Stimulated activated naive CD4-positive, alpha-beta T cell treated with Interleukin-2 at 50 U/mL for 16 hours (primary cell): ENCODE measurements around the gene SLC22A8.
"Not testable (repeated sequence)": the region's sequence is repeated elsewhere in the genome, so short reads cannot be mapped to it uniquely, and the experiment has no call there.

ENCODE experiments used
- DNase-seq: peaks from one replicate; lab custom pipeline; 2025; lab: John Stamatoyannopoulos, UW

SLC22A8 gene

DNA sequence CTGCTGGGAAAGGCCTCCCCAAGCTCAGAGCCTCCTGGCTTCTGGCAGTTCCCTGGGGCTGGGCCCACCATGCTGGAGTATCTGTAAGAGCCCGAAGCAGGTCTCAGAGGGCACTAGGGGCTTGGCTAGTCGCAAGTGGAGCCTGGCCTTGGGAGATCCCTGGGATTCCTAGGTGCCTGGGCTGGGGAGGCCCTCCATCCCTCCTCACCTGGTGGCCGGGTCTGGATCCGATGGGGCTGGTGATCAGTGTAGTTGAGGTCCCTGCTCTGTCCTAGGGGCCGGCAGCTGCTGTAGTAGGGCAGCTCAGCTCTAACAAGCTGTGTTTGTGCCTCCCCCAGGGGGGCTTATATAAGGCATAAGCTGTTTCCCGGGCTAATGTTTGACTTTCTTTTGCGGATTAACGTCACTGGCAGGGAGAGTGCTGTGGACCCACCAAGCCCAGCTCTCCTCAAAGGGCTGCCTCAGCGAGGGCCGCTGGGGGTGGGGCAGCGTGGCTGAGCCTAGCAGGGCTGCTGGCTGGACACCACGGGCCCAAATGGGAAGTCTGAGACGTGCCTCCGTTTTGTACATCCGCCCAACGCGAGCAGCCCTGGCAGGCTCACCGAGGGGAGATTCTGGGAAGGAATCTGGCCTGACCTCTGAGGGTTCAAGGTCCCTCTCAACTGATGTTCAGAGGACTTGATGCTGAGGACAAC is at the start of gene SLC22A8:
TSS of gene SLC22A8 (minus strand) at position 321 of the 695 bp plus-strand sequence. CDS start 883 bp downstream, outside the sequence.
- DNase-seq = no peak

DNA sequence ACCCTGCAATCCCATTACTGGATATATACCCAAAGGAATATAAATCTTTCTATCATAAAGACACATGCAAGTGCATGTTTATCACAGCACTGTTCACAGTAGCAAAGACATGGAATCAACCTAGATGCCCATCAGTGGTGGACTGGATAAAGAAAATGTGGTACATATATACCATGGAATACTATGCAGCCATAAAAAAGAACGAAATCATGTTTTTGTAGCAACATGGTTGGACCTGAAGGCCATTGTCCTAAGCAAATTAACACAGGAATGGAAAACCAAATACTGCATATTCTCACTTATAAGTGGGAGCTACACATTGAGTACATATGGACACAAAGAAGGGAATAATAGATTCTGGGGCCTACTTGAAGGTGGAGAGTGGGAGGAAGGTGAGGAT is 30.6 kb upstream of the SLC22A8 start:
- DNase-seq = not testable (repeated sequence)

- no peak for DNase-seq
These were observed 27.0 kb upstream of the SLC22A8 start for GRCh38 chr11:63042596-63042995.

- DNase-seq = no peak
These were observed 16.8 kb upstream of the SLC22A8 start for GRCh38 chr11:63032457-63032856.

DNA sequence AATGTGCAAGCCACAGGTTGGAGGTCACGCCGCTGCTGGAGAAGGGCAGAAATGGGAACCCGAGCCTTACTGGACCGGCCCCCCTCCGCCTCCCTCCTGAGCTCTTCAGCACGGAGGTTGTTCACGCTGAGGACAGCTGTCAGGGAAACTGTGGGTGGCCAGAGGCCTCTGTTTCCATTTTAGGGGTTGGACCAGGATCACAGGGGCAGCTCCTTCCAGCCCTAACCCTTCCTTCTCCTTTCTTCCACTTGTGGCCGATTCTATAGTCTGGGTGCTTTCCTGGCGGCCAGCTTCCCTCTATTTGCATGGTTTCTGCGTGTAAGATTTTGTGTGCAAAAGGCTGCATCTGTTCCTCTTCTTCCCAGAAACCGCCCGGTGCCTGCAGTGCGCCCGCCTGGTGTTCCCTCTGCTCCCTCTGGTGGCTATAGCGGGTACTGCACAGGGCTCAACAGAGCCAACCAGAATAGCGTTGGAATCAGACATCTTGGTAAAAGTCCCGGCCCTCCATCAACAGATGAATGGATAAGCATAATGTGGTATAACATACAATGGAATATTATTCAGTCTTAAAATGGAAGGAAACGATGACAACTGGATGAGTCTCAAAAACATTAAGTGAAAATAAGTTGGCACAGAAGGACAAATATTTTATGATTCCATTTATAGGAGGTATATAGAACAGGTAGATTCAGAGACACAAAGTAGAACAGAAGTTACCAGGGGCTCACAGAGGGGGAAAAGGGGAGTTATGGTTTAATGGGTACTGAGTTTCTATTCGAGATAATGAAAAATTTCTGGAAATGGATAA is 8.4 kb upstream of the SLC22A8 start:
- DNase-seq = peak; percentile 75

- DNase-seq = no peak
These were observed 7.7 kb upstream of the SLC22A8 start for GRCh38 chr11:63023222-63023814.

DNA sequence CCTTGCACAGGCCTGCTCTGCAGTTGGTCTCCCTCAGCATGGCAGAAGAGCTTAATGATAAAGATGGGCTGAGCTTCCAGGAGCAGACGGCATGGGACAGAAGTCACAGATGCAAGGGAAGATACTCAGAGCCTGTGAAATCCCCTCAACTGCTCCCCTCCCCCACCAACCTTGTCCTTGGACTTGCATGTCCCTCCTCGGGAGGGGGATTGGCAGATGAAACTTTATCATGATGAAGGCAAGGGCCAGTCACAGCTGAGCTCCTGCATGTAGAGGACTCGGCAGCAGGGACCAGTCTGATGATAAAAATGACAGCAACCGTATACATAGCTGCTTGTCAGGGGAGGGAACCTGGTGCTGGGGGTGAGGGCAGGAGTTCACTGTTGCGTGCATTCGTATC is 6.8 kb upstream of the SLC22A8 start:
- no peak for DNase-seq

- no peak for DNase-seq
These were observed 5.1 kb upstream of the SLC22A8 start for GRCh38 chr11:63020671-63021291.

DNA sequence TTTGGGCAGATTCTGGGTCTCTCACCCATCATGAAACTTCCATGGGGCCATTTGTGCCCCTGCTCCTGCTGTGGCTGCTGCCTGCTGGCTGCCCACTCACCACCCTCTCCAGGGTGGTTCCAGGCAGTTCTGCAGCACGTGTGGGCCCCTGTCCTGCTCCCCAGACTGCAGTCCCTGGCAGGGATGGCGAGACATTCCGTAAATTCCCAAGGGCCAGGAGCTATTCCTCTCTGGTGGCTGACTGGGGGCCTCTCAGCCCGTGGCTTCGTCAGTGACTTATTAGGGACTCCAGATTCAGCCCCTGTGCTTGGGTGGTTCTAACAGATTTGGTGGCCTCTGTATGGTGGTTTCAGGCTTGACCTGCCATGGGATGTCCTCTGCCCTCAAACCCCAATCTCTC is 3.9 kb upstream of the SLC22A8 start:
- DNase-seq = no peak

DNA sequence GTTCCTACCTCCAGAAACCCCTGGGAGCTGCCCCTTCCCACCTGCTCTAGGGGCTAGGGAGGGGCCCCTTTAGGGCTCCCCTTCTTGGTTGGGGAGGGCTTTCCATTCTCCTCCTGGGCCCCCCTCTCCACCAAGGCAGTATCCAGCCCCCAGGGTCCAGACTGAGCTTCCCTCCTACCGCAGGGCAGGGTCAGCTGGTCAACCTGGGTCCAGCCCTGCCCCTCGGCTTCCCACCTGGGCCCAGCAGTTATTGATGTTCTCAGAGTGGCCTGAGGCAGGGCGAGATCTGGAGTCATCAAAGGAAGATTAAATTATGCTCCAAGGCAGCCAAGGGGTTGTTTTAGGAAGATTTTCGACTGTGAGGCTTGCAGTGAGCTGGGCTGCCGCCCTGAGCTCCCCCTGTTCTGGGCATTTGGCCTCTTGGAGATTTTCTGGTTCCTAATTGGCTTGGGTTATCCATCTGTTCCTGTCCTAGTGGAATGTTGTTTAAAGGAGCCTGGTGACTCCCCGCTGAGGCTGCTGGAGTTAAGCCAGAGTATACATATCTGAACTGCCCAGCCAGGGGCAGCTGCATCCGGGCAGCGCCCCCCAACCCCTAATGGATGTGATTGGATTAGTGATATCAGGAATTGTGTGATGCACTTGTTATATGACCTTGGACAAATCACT is 1.8 kb upstream of the SLC22A8 start:
- no peak for DNase-seq

DNA sequence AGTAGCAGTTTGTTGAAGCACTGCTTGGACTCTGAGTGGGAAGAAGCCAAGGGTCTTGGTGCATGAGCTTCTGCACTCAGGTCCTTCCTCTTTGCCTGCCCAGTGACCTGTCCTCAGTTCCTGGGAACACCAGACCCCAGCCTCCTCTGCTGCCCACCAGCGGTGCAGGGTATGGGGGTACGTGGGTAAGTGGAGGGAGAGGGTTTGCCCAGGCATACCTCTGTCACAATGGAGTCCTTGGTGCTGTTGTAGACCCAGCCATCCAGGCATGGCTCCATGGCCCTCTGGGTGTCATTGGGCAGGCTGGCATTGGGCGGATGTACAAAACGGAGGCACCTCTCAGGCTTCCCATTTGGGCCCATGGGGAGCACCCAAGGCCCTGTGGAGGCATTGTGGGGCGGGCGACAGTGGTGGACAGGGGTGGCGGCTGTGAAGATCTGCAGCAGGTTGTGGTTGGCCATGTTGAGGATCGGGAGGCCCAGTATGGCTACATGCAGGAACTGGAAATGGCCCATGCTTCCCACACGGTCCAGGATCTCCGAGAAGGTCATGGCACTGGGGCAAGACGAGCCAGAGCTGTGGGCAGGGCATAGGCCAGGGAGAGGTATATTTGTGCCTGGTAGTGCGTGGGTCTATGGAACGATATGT is 1.1 kb downstream of the SLC22A8 start:
- DNase-seq = no peak

DNA sequence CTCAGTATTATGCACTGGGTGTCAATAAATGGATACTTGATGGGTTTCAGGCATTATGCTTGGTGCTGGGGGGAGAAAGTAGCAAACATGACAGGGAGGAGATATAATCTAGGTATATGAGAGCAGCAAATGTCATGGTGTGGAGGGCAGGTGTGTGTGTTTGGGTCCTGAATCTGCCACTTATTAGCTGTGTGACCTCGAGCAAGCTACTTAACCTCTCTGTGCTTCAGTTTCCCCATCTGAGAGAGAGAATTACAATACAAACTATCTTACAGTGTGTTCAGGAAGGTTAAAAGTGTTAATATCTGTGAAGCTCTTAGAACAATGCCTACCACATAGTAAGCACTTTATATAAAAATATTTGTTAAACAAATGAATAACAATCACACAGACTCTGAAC is 2.8 kb downstream of the SLC22A8 start:
- DNase-seq = no peak

DNA sequence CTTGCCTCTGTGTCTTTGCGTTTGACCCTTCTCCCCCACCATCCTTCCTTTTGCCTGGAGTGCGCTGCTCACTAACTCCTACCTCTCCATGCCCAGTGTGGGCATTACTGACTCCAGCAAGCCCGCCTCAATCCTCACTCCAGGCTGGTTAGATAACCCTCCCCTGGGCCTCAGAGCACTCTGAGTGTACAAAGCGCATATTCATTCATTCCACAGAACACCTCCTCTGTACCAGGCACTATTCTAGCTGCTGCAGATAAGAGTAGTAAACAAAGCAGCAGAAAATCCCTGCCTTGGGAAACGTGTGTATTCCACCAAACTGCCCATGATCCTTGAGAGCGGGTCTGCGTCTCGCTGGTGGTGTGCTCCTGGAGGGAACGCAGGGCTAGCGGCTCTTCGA is 3.2 kb downstream of the SLC22A8 start:
- no peak for DNase-seq

- no peak for DNase-seq
These were observed 4.7 kb downstream of the SLC22A8 start for GRCh38 chr11:63010934-63011439.

DNA sequence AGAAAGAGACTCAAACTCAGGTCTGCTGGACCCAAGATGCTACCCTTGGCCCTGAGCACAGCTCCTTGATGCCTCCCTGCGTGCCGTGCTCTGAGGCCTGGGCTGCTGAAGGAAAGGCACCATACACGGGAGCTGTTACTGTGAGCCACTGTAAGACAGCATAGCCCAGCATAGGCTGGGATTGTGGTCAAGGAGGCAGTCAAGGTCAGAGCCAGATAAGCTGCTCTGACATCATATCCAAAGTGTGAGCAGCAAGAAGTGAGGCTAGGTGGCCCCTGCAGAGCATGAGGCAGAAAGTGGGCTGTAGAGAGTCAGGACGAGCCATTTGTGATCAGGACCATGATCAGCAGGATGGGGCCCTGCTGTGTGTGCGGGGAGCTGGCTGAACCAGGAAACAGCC is 7.7 kb downstream of the SLC22A8 start:
- DNase-seq = no peak

- no peak for DNase-seq
These were observed 14.2 kb downstream of the SLC22A8 start for GRCh38 chr11:63001456-63001855.

DNA sequence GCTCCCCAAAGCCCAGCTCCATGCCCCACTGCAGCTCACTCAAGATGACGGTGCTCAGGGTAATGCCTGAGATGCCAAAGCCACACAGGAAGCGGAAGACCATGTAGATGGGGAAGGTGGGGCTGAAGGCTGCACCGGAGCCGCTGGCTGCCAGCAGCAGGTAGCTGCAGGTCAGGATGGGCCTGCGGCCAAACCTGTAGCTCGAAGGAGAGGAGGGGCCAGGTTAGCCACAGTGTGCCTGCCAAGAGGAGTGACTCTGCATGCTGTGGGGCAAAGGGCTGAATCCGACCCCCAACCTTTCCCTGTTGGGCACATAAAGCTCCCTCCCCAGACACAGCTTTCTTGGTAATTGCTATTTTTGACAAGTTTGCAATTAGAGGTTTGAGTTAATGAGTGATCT is 16.0 kb downstream of the SLC22A8 start:
- no peak for DNase-seq

GRCh38 chr11:62999156-62999555 is 16.5 kb downstream of the SLC22A8 start:
- DNase-seq = no peak

GRCh38 chr11:62996271-62996670 is 19.4 kb downstream of the SLC22A8 start:
- DNase-seq = no peak

GRCh38 chr11:62994775-62995174 is 20.9 kb downstream of the SLC22A8 start:
- DNase-seq = no peak

- DNase-seq = no peak
These were observed 27.4 kb downstream of the SLC22A8 start for GRCh38 chr11:62988276-62988675.
